DMS53 (cell line): ENCODE measurements around the gene IL11RA.

Experiments used
- DNase-seq: peaks from one replicate; lab custom pipeline; 2025; lab: John Stamatoyannopoulos, UW

Gene IL11RA

GRCh38 chr9:34687276-34688030 is 35.5 kb downstream of the IL11RA start:
- DNase-seq = no peak

GRCh38 chr9:34688329-34689115 is 36.5 kb downstream of the IL11RA start:
- peak; percentile 50 for DNase-seq

GRCh38 chr9:34689116-34689470 is 37.1 kb downstream of the IL11RA start:
- DNase-seq = peak; percentile 77

GRCh38 chr9:34689512-34689911 is 37.5 kb downstream of the IL11RA start:
- DNase-seq = peak; percentile 53

- no peak for DNase-seq
Measured at GRCh38 chr9:34690983-34691935, 39.3 kb downstream of the IL11RA start, which contains the start of gene CCL19. TSS of gene CCL19 (minus strand) at chr9:34691276. CDS start at chr9:34691139, 137 bp downstream.

- DNase-seq = no peak
Measured at GRCh38 chr9:34691936-34692315, 39.9 kb downstream of the IL11RA start.

- DNase-seq = no peak
Measured at GRCh38 chr9:34693560-34693959, 41.6 kb downstream of the IL11RA start.

GRCh38 chr9:34694811-34695210 is 42.8 kb downstream of the IL11RA start:
- no peak for DNase-seq

GRCh38 chr9:34701023-34701768 is 49.2 kb downstream of the IL11RA start:
- DNase-seq = peak; percentile 78

- DNase-seq = peak; percentile 82
Measured at GRCh38 chr9:34701769-34702736, 50.1 kb downstream of the IL11RA start.

- DNase-seq = no peak
Measured at GRCh38 chr9:34707130-34707529, 55.1 kb downstream of the IL11RA start.

- DNase-seq = no peak
Measured at GRCh38 chr9:34709196-34709978, 57.4 kb downstream of the IL11RA start.

GRCh38 chr9:34710023-34710422 is 58.0 kb downstream of the IL11RA start, which contains the start of gene CCL21:
TSS of gene CCL21 (minus strand) at chr9:34710136. CDS start at chr9:34710066, 70 bp downstream.
- no peak for DNase-seq
